NCI-H2107 treated with DMSO at 0.1 percent for 48 hours (cell line): ENCODE results near the gene BCL11B.

Source experiments
- DNase-seq: peaks from one replicate; lab custom pipeline; 2025; ENCODE audit not compliant: unreplicated experiment; lab: John Stamatoyannopoulos, UW

BCL11B gene

DNA sequence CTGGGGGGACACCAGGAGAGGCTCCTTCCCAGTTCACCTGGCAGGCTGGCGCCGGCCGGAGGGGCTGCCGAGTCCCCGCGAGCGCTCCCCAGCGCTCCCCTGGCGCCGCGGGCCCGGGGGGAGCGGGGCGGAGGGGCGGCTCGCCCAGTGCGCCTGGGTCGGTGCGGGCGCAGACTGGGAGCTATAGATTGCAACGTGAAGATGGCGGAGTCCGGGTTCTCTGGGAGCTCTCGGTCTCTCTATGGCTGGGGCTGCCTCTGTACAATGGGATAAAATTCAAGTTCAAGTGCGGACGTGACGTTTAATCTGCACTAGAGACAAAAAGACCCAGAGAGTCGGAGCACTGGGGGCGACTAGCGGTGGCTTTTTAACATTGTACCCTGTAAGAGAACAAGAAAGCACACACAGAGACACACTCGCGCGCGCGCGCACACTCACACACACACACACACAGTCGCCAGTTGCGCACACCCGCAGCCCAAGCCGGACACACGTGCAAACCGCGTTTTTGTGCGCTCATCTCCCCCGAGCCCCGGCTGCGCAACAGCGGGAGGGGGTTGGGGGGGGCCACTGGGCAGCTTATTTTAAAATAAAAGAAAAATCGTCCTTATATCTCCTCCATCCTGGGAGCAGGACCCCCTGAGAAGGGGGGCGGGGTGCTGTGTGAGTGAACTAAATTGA, at the start of gene BCL11B:
Gene BCL11B (minus strand): TSS at position 247 of the 681 bp plus-strand sequence. CDS start 979 bp downstream, outside the sequence.
- DNase-seq, result peak; percentile 100

DNA sequence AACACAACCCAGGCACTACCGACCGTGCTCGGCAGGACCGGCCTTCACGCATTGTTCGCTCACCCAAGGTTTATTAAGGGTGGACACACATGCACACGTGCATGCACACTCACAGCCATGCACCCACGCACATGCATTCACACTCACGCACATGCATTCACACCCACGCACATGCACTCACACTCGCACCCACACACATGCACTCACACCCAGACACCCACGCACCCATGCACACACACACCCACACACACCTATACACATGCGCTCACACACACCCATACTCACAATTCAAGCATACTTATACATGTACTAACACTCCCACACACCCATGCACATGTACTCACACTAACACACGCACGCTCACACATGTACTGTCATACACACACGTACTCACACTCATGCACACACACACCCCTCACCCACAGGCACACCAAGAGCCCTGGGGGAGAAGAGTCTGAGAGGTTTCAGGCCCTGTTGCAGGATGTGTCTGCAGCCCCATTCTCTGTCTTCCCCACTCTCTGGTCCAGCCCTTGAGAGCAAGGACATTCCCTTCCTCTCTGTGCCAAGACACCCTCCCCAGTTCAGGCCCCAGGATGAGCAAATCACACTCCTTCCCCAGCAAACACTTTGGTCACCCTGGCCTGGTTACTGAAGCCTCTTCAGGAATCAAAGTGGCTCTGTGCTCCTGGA, 49.4 kb upstream of the BCL11B start:
- DNase-seq, result no peak

DNA sequence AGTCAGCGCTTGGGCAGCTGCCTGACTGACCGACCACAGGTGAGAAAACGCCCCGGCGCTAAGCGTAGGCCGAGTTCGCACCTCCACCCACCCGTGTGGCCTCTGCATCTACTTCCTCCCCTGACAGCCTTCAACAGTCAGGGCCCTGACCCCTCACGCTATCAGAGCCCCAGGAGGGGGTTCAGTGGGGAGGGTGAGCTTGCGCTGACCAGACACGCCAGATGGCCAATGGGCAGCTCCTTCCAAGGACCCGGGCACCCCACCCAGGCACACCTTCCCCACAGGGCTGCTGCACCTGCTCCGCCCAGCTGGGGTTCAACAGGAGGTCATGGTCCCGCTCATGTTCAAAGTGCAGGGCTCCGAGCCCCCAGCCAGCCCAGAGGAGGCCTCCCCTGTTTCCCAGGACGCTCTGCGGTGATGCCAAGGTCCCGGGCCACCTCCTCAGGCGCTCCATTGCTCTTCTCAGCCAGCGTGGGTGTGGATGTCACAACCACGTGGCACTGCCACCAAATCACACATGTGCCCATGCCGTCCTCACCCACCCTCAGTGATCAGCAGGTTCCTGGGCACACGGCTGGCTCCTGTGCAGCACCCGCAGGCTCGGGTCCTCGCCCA, 48.7 kb upstream of the BCL11B start:
- no peak for DNase-seq

DNA sequence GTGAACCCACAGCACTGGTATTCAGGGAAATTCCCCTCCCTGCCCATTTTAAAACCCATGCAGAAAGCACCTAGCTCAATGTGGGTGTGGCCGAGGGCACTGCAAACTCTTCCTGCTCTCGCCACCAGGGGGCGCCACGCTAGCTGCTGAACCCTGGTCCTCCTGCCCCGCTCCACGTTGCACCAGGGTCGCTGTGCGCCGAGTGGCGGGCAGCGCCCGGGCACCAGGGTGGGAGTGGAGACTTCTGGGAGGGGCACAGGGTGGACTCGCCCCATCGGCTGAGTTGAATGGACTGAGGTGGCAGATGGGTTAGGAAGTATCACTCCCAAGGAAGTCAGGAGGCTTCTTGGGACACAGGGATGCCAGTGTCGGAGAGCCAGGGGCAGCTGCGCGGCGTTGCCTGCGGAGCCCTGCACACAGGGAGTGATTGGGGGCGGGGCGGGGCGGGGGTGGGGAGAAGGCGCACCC, 48.1 kb upstream of the BCL11B start:
- peak; percentile 35 for DNase-seq

DNA sequence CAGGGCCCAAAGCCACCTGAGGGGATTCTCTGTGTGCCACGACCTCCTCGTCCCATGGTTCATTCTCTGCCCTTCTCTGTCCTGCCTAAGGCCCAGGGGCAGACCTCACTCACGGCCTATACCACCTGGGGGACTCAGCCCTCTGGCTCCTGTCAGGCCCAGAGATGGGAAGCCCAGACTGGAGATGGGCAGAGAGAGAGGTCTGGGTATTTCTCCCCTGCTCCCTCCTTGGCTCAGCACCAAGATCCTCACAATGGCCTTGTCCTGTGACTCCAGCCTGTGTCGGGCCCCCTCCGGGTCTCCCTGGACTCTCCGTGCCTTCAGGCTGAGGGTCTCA, 46.9 kb upstream of the BCL11B start:
- no peak for DNase-seq

DNA sequence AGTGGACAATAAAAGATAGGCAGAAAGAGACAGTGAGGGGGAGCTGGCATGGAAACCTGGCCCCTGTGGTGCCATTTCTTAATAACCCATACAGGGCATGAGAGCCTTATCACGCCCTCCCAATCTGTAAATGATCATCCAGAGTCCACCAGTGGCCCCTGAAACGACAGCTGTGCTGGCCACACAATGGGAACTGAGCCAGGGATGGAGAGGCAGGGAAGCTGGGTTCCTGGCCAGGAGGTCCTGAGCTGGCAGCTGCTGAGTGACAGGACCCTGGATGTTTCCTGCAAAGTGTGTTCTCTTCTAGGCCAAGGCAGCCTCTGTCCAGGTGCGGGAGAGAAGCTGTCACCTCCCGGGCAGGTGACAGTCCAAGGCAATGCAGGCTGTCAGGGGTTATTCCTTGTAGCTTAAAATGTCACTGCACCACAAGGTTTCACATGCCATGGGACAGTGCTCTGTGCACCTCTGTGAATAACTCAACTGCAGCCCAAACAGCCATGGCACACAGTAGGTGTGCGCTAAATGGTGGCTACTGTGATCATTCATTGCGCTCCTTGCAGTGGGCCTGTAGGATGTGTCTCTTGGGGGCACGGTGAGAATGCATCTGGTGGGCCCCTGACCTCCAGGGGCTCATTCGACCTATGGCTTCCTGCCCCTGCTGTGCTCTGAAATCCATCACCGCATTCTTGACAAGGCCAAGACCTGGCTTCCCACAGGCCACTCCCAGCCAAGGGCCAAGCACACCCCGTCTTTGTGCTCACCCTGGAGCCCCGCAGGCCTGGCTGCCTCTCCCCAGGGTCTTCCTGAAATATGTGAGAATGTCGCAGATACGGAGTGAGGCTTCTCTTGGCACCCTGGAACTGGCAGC, 46.3 kb upstream of the BCL11B start:
- DNase-seq, result no peak

DNA sequence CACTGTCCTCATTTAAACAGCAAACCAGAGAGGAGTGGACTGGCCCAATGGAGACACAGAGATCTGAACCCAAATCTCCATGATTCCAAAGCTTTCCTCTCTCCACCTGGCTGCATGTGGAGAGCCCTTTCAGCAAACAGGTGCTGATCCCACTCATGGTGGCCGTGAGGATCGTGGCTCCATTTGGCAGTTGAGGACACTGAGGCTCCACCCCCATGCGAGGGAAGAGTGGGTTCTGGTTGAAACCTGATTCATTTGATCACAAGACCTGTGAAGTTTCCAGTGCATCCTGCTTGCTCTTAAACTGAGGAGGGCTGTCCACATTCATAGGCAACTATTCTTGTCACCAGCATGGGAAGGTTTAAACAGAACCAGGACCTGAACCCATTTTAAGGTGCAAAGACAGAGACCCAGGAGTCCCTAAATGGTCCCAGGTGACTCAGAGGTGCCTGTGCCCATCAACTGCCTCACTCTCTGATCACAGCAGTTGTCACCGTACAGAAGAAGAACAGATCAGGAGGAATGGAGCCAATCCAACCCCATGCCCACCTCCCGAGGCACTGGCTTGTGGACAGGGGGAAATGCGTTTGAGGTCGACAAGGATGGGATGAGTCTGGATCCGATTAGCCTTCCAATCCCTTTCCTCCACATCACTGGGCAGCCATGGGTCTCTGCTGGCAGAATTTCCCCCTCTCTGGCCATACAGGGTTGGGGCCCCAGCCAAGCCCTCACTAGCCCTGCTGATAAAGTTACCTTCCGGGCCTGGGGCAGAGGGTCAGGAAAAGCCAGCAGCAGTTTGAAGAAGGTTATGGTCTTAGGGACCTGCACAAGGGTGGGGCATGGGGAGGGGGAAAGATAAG, 45.5 kb upstream of the BCL11B start:
- no peak for DNase-seq

DNA sequence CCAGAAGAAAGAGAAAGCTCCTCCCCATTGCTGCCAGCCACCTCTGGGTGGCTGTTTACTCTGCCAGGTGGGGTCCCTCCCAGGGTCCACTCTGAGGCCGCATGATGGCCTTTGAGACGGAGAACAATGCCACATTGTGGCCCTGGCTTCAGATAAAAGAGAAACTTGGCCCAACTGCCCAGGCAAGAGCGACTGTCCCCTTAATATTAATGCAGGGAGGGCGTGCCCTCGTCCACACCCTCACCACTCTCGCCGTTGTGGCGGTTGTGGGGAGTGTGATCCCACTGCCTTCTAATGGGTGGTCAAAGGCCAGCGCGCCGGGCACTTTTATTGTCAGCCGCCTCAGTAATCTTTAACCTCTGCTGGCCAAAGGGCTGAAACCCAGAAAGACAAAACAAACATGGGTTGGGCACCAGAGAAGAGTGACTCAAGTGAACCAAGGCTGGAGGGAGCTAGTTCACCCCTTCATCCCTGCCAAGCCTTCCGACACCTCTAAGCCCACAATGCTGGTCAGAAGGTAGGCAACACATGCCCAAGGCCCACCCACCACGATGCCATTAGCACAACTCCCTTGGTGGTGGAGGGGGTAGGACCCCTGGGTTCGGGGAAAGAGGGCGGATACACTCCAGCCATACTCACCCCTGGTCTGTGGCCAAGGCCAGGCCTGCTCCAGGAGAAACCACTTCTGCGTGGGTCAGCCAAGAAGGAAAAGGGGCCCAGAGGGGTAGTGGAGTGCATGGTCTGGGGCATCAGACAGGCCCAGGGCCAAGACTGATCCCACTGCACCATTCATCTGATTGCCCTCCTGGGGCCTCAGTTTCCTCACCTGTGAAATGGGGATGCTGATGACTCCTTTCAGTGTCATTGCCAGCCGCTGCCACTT, 44.5 kb upstream of the BCL11B start:
- DNase-seq, result no peak

DNA sequence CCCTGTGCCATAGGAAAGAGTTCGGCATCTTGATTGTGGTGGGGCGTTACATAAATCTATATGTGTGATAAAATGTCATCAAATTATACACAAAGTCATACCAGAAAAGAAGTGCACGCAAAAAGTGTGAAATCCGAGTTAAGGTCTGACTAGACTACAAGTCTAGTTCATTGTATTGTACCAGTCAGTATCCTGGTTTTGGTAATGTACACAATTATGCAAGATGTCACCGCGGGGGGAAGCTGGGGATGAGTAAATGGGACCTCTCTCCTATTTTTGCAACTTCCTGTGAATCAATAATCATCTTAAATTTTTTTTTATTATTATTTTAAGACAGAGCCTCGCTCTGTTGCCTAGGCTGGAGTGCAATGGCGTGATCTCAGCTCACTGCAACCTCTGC, 43.2 kb upstream of the BCL11B start:
- no peak for DNase-seq

GRCh38 chr14:99314623-99315022, 42.6 kb upstream of the BCL11B start:
- no peak for DNase-seq

- DNase-seq, result no peak
Observed at GRCh38 chr14:99313234-99313633, 41.2 kb upstream of the BCL11B start.

DNA sequence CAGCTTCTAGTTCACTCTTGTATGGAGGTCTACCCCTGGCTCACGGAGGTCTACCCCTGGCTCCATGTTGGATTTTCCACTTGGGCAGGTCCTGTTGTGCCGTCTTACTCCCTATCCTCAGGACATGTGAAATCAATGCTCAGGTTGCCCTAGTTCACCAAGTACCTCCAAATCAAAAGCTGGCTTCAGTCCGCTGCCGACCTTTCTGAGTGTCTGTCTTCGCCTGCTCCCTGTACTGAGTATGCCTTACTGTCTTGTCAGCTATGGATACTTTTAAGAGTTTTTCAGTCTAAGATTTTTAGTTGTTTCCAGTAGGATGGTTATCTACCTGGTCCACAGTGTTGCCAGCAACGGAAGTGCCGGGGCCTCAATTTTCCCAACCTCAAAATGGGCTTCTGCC, 40.1 kb upstream of the BCL11B start:
- DNase-seq, result no peak

DNA sequence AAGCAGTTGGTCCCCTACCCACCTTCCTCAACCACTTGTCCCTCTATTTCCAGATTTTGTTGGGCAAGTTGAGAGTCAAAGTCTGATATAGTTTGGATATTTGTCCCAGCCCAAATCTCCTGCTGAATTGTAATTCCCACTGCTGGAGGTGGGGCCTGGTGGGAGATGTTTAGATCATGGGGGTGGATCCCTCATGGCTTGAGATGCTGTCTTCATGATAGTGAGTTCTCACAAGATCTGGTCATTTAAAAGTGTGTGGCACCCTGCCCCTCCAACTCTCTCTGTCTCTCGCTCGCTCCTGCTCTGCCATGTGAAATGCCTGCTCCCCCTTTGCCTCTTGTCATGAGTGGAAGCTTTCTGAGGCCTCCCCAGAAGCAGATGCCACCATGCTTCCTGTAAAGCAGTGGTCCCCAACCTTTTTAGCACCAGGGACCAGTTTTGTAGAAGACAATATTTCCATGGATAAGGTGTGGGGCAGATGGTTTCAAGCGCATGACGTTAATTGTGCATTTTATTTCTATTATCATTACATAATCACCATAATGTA, 37.3 kb upstream of the BCL11B start:
- DNase-seq, result no peak

DNA sequence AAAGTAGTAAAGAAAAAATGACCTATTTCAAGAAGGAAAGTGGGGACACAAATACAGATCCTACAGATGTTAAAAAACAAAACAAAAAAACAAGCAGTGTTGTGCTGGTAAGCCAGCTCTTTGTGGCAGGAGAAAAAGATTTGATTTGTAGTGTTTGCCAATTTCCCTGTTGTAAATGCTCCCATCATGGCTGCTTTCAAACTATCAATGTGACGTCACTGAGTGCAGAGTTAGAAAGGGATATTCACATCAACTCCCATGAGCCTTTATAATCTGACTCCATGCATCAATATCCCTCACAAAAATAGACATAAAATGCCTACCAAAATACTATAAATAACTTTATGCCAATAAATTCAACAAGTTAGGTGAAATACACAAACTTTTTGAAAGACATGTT, 32.2 kb upstream of the BCL11B start:
- no peak for DNase-seq

DNA sequence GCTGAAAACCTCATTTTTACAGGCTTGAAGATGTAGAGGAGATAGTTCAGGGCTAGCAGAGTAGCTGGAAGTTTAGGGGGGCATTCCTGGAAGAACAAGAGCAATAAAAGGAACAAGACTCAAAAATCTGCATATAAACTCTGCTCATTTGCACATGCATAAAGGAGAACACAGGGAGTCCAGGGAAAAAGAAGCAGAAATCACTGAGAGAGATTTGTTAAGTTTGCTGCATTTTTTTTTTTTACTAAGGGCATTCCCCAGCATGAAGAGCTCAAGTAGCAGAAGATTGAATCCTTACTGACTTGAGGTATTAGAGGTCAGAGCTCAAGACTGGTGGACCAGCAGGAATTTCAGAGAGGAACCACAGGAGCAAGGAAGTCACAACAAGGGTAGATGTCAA, 28.2 kb upstream of the BCL11B start:
- no peak for DNase-seq

GRCh38 chr14:99296517-99296916, 24.5 kb upstream of the BCL11B start:
- no peak for DNase-seq

GRCh38 chr14:99289394-99290189, 17.6 kb upstream of the BCL11B start:
- no peak for DNase-seq

DNA sequence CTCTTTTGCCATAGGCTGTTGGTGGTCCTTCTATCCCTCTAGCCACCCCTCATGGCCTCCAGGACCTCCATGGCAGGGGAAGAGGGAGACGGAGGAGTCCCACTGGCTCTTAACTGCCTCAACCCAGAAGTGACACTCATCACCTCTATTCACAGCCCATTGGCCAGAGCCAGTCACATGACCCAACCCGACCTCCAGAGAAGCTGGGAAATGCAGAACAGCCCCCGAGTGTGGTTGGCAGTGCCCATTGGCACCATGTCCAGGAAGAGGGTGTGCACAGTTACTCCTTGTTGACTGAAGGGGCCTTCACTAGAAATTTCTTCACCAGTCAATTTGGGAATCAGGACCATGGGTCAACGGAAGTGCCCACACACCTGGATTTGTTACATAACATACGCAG, 17.0 kb upstream of the BCL11B start:
- DNase-seq, result no peak
